Activated CD8-positive, alpha-beta memory T cell treated with anti-CD3 and anti-CD28 coated beads, Interleukin-2, amount 50 U/mL, for 24 hours (primary cell): Measurements from ENCODE around the gene PPDPF.
A peak's percentile ranks its signal among the peaks of the same experiment; 100 is the strongest.

Source experiments
- DNase-seq: peaks from one replicate; pipeline ENCODE4 v3.0.0-alpha.2; 2020; ENCODE audit errors: extremely low read depth

PPDPF gene

GRCh38 chr20:63522091-63522868 is 1.7 kb downstream of the PPDPF start:
- DNase-seq: no peak

GRCh38 chr20:63522981-63523611 is 2.5 kb downstream of the PPDPF start:
- no peak for DNase-seq

DNA sequence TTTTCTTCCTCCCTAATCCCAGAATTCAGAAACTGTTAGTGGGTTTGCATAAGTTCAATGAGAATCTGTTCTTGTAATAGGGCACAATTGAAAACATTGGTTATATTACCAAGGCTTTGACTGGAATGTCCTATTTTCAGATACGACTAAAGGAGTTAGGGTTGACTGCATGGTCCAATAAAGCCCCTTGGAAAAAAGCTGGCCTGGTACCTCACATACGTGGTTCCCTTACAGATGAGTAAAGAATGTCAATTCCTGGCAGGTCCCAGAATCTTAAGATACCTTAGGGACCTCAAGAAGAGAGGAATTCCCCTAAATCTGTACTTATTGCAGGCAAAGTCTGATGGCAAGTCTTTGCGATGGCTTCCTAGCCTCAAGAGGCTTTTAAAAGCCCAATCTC is 4.6 kb downstream of the PPDPF start:
- DNase-seq: no peak

DNA sequence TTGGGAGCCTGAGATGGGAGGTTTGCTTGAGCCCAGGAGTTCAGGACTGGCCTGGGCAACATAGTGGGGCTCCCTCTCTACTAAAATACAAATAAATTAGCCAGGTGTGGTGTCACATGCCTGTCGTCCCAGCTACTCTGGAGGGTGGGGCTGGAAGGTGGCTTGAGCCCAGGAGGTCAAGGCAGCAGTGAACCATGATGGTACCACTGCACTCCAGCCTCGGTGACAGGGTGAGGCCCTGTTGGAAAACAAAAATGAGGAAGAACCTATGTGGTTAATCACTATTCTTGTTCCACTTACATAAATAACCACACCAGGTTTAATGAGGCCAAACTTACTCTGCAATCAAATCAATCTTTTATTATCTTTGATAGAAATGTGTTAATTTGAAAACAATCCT is 5.4 kb downstream of the PPDPF start:
- DNase-seq: no peak

DNA sequence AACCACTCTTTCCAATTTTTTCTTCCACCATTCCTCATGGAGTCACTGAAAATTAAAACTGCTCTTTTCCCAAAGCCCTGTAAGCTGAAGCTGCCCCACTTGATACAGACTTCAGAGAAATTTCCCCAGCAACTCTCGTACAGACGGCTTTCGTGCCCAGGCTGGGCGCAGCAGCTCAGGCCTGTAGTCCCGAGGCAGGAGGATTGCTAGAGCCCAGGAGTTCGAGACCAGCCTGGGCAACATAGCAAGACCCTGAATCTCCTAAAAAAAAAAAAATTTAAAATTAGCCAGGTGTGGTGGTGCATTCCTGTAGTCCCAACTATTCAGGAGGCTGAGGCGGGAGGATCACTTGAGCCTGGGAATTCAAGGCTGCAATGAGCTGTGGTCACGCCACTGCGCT is 6.6 kb downstream of the PPDPF start:
- no peak for DNase-seq

DNA sequence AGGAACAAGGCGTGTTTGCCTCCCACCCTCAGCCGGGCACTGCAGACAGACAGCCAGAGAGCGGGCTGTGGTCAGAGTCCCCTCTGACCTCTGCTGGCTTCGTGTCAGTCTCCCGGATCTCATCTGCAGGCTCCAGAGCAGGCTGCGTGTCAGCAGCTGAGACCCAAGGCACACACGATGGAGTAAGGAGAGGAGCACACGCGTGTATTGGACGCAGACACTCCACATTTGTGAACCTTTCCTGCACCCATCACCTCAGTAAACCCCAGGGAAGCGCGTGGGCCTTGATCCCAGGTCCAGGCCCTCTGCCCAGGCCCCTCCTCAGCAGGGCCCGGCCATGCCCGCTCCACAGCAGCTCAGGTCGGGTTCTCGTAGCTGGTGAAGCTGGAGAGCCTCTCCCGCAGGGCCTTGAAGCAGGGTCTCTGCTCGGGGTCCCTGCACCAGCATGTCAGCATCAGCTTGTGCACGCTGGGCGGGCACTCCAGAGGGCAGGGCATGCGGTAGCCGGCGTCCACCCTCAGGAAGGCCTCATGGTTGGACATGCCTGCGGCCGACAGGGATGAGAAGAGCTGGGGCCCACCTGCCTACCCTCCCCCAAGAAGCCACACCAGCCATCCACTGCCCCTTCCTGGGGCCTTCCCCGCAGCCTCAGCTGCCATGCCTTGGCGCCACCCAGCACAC is 8.8 kb downstream of the PPDPF start:
- DNase-seq: no peak

GRCh38 chr20:63529861-63530787 is 9.6 kb downstream of the PPDPF start:
- no peak for DNase-seq

GRCh38 chr20:63530788-63531160 is 10.2 kb downstream of the PPDPF start:
- no peak for DNase-seq

GRCh38 chr20:63531686-63532448 is 11.3 kb downstream of the PPDPF start:
- no peak for DNase-seq

DNA sequence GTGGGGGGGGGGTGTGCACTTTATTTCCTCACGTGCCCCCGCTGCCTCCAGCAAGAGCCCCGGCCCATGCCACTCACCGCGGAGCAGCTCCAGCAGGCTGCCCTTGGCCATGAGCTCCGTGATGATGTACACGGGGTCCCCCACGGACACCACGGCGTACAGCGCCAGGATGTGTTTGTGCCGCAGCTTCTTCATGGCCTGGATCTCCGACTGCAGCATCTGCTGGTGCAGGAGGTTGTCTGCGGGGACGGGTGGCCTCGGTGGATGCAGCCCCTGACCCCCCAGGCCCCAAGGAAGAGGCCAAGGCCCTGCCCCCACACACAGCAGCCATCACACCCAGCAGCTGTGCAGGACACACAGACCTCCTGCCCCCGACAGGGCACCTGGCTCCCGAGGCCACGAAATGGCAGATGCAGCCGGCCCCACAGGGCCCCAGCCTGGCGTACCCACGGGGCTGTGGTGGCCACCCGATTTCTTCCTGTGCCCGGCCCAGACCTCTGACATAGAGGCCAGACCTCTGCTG is 11.9 kb downstream of the PPDPF start:
- DNase-seq: no peak

GRCh38 chr20:63533388-63533787 is 12.8 kb downstream of the PPDPF start:
- DNase-seq: no peak

DNA sequence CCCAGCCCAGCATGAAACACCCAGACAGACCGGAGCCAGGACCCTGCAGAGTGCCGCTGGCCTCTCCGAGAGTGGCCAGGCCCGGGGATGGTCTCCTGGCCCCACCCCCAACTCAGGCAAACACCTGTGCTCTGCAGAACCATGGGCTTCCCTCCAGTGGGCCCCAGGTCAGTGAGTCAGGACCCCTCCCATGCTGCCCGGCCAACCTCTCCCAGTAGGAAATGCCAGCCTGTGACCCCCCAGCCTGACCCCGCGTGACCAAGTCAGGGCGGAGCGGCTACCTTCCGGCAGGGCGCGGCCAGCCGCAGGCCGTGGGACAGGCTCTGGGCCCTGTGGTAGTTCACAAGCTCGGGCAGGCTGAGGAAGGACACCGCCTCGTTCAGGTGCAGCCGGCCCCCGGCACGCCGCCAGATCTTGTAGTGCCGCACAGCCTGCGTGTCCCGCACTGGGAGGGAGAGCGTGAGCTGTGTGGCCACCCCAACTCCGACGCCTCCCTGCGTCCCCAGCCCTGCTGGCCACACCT is 13.4 kb downstream of the PPDPF start:
- DNase-seq: no peak

DNA sequence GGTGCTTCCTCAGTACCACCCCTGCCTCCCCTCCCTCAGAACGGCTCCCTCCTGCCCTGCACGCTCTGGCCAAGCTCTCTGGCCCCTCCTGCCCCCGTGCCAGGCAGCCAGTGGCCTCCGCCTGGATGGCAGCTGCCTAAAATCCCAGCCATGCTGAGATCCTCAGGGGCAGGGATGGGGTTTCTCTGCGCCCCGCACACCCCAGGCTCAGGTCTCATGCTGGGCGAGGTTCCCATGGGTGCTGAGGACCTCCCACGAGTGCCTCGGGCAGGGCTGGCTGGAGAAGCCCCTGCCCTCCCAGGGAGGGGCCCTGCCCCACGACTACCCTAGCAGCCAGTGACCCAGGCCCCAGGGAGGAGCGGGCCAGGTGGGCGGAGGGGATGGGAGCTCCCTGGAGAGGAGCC is 13.9 kb downstream of the PPDPF start:
- no peak for DNase-seq

GRCh38 chr20:63534831-63535651 is 14.5 kb downstream of the PPDPF start:
- no peak for DNase-seq

DNA sequence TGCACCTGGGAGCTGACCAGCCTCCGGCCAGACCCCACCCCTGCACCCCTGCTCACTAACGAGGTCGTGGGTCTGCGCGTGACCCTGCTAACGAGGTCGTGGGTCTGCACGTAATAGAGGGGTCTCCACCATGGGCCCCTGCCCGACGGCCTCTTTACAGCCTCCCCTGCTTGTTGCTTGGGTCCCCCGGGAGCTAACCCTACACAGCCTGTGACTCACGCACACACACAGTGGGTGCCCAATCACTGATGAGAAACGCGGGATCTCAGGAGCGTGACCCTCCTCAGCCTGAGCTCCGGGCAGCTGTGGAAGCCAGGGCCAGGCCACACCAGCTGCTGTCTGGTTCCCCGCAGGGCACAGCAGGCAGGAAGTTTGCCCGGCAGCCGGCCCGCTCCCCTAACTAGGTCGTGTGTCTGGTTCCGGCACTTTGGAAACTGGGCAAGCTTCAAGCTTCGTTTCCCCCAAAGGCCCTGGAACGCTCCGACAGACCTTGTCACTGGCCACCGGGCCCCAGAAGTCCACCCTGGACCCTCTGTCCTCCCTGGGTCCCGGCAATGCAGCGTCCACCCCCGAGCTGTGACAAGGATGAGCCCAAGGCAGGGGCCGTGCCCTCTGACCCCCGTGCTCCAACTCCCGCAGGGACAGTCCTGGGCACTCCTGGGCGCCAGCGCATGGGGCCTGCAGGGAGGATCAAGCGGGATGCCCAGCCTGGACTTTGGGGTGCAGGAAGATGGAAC is 15.8 kb downstream of the PPDPF start:
- no peak for DNase-seq

GRCh38 chr20:63536997-63537524 is 16.5 kb downstream of the PPDPF start, which contains the start of gene PTK6:
Gene PTK6 (minus strand): TSS chr20:63537376. CDS start chr20:63537314, 62 bp downstream.
- no peak for DNase-seq

DNA sequence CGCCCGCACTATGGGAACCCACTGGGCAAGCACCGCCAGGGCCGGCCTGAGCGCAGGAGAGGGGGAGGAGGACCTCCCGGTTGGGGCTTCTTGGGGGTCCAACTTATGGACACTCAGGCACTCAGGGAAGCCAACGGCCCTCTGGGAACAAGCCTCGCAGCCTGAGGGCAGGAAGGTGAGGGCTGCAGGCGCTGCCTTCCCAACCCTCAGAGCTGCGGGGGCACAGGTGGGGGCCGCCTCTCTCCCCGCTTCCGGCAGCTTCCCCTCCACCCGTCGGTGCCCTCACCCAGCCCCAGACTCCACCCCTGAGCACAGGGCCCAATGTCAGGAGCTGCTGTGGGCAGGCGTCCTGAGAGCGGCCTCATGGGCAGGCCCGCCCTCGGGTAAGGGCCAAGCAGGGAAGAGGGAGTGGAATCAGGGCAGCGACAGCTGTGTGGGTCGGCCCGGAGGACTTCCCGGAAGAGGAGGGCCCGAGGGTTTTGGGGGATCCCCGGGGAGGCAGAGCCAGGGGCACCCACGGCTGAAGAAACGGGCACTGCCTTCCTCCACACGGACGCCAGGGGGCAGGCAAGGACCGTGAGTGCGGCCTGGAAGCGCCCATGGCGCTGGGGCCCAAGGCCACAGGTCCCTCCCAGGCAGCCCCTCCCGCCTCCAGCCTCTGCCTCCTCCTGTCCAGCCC is 17.1 kb downstream of the PPDPF start:
- peak; percentile 89 for DNase-seq
